IMR-90 (cell line): Measurements from ENCODE around the gene PDE4B.
"Not testable (repeated sequence)": the region's sequence is repeated elsewhere in the genome, so short reads cannot be mapped to it uniquely, and the experiment has no call there.

ENCODE experiments used
- CEBPB ChIP-seq: IDR thresholded peaks from 2 replicates; pipeline ENCODE4 v1.6.1; 2012; ENCODE audit warnings: low read depth, low read length, improper control_type of control experiment
- FOS ChIP-seq: fragments of 150-350 bp; IDR thresholded peaks from 2 replicates; pipeline ENCODE4 v1.6.1; 2016; ENCODE audit warnings: low read depth, low read length
- MAFK ChIP-seq: IDR thresholded peaks from 2 replicates; pipeline ENCODE4 v1.6.1; 2012; ENCODE audit warnings: low read depth, low read length, improper control_type of control experiment
- MAZ ChIP-seq: IDR thresholded peaks from 2 replicates; pipeline ENCODE4 v1.6.1; 2012; ENCODE audit warnings: low read depth, mild to moderate bottlenecking, low read length, improper control_type of control experiment, moderate library complexity, borderline replicate concordance
- MXI1 ChIP-seq: IDR thresholded peaks from 2 replicates; pipeline ENCODE4 v1.6.1; 2012; ENCODE audit warnings: low read depth, mild to moderate bottlenecking, low read length, moderate library complexity, borderline replicate concordance
- NFE2L2 ChIP-seq: fragments of 150-350 bp; IDR thresholded peaks from 2 replicates; pipeline ENCODE4 v1.6.1; 2016; ENCODE audit warnings: low read depth, mild to moderate bottlenecking, low read length
- POLR2A ChIP-seq: IDR thresholded peaks from 2 replicates; pipeline ENCODE4 v1.6.1; 2012; ENCODE audit warnings: mild to moderate bottlenecking, low read depth, low read length
- RAD21 ChIP-seq: IDR thresholded peaks from 2 replicates; pipeline ENCODE4 v1.6.1; 2012; ENCODE audit warnings: low read length, improper control_type of control experiment
- RFX5 ChIP-seq: IDR thresholded peaks from 2 replicates; pipeline ENCODE4 v1.8.0; 2012; ENCODE audit warnings: low read depth, mild to moderate bottlenecking, low read length, moderate library complexity
- SMC3 ChIP-seq: fragments of 150-350 bp; IDR thresholded peaks from 2 replicates; pipeline ENCODE4 v1.6.1; 2016; ENCODE audit warnings: low read depth, mild to moderate bottlenecking, antibody characterized with exemption, low read length, moderate library complexity
- TF ChIP-seq, protein P1 (sequence below): conservative IDR thresholded peaks from 2 replicates; pipeline ENCODE4 v1.5.1; 2012; ENCODE audit warnings: mild to moderate bottlenecking, low read depth, low read length, improper control_type of control experiment

DNA sequence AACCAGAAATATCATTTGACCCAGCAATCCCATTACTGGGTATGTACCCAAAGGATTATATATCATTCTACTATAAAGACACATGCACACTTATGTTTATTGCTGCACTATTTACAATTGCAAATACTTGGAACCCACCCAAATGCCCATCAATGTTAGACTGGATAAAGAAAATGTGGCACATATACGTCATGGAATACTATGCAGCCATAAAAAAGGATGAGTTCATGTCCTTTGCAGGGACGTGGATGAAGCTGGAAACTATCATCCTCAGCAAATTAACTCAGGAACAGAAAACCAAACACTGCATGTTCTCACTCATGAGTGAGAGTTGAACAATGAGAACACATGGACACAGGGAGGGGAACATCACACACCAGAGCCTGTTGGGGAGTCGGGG lies 85.6 kb downstream of the PDE4B start:
- TF ChIP-seq, protein P1, sequence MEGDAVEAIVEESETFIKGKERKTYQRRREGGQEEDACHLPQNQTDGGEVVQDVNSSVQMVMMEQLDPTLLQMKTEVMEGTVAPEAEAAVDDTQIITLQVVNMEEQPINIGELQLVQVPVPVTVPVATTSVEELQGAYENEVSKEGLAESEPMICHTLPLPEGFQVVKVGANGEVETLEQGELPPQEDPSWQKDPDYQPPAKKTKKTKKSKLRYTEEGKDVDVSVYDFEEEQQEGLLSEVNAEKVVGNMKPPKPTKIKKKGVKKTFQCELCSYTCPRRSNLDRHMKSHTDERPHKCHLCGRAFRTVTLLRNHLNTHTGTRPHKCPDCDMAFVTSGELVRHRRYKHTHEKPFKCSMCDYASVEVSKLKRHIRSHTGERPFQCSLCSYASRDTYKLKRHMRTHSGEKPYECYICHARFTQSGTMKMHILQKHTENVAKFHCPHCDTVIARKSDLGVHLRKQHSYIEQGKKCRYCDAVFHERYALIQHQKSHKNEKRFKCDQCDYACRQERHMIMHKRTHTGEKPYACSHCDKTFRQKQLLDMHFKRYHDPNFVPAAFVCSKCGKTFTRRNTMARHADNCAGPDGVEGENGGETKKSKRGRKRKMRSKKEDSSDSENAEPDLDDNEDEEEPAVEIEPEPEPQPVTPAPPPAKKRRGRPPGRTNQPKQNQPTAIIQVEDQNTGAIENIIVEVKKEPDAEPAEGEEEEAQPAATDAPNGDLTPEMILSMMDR = not testable (repeated sequence)
- TF ChIP-seq MAZ, MAFK, POLR2A, RAD21, FOS, CEBPB, NFE2L2, RFX5, SMC3, MXI1: not testable (repeated sequence)
